Measurements from ENCODE around the gene MYO10.

The MYO10 gene

GRCh38 chr5:16867577-16867953, 68.5 kb downstream of the MYO10 start:
- DNase-seq (ENCODE audit: extremely low read depth, insufficient read length): no peak
- H3K4me3 ChIP-seq (replicated peaks; ENCODE audit: low read depth, low read length): no peak overlapping the region
- H3K27me3 ChIP-seq (replicated peaks; ENCODE audit: control insufficient read depth, insufficient read depth, low read length): no peaks in the 10 kb centered on the region
- TF ChIP-seq, protein P1, sequence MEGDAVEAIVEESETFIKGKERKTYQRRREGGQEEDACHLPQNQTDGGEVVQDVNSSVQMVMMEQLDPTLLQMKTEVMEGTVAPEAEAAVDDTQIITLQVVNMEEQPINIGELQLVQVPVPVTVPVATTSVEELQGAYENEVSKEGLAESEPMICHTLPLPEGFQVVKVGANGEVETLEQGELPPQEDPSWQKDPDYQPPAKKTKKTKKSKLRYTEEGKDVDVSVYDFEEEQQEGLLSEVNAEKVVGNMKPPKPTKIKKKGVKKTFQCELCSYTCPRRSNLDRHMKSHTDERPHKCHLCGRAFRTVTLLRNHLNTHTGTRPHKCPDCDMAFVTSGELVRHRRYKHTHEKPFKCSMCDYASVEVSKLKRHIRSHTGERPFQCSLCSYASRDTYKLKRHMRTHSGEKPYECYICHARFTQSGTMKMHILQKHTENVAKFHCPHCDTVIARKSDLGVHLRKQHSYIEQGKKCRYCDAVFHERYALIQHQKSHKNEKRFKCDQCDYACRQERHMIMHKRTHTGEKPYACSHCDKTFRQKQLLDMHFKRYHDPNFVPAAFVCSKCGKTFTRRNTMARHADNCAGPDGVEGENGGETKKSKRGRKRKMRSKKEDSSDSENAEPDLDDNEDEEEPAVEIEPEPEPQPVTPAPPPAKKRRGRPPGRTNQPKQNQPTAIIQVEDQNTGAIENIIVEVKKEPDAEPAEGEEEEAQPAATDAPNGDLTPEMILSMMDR (IDR thresholded peaks at IDR 0.05; ENCODE audit: insufficient read depth, low read length, poor library complexity, severe bottlenecking): no peak
- no peaks in the 10 kb centered on the region for H3K36me3 ChIP-seq (ENCODE audit: control insufficient read depth, insufficient read depth, low read length)

DNA sequence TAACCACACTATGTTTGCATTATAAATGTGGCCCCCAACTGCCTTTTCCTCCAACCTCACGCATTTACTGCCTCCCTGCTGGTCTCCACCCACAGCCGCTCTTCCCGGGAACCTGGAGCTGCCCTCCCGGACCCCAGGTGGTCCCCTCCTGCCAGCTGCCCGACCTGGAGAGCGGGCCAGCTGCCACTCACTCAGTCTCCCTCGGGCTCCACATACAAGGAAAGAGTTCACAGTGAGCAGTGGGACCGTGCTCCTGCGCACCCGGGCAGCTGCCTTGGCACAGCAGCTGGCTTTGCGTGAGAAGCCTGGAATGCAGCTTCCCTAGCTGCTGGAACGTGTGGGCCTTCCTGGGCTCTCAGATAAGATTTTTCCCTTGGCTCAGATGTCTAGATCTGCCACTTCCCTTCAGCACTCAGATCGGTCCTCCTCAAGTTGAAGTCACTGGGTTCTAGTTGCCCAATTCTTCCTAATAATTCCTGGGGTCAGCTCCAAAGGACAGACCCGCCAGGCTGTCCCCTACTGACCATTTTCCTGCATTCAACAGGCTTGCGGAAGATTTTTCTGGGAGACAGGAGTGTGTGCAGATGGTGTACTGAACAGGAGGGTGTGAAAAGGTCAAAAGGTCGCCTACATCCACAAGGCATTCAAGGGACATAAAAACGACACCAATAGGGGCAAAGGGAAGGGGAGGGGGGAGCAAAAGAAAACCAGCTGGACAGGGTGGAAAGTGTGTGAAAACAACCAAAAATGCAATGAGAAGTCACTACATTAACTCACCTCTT, 69.1 kb downstream of the MYO10 start:
- no peak for DNase-seq (ENCODE audit: extremely low read depth, insufficient read length)
- Histone ChIP-seq H3K4me3 (replicated peaks; ENCODE audit: low read depth, low read length) (no peak overlapping the region), H3K36me3 (ENCODE audit: control insufficient read depth, insufficient read depth, low read length) (no peaks in the 10 kb centered on the region), H3K27me3 (replicated peaks; ENCODE audit: control insufficient read depth, insufficient read depth, low read length) (no peaks in the 10 kb centered on the region)
- TF ChIP-seq, protein P1 (IDR thresholded peaks at IDR 0.05; ENCODE audit: insufficient read depth, low read length, poor library complexity, severe bottlenecking): no peak

DNA sequence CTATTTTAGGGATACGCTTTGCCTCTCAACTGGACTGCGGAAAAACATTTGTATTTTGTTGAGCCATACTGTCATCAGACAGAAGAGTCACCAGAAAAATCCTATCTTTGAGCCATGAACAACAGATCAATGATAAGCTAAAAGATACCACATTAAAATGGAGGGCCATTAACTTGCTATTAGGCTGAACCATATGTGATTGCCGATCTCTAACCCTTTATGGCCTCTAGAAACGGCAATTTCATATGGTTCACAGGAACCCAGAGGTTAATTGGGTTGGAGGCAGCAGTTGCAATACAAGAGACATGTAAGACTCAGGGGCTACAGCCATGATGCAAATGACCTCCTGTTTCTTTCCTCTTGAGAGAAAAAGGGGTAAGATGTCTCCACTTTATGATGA, 69.8 kb downstream of the MYO10 start:
- TF ChIP-seq, protein P1 (IDR thresholded peaks at IDR 0.05; ENCODE audit: insufficient read depth, low read length, poor library complexity, severe bottlenecking): no peak
- Histone ChIP-seq H3K36me3 (ENCODE audit: control insufficient read depth, insufficient read depth, low read length) (no peaks in the 10 kb centered on the region), H3K4me3 (replicated peaks; ENCODE audit: low read depth, low read length) (no peak overlapping the region), H3K27me3 (replicated peaks; ENCODE audit: control insufficient read depth, insufficient read depth, low read length) (no peaks in the 10 kb centered on the region)
- no peak for DNase-seq (ENCODE audit: extremely low read depth, insufficient read length)

GRCh38 chr5:16865151-16865550, 70.9 kb downstream of the MYO10 start:
- DNase-seq (ENCODE audit: extremely low read depth, insufficient read length): no peak
- Histone ChIP-seq H3K27me3 (replicated peaks; ENCODE audit: control insufficient read depth, insufficient read depth, low read length) (no peaks in the 10 kb centered on the region), H3K4me3 (replicated peaks; ENCODE audit: low read depth, low read length) (no peak overlapping the region), H3K36me3 (ENCODE audit: control insufficient read depth, insufficient read depth, low read length) (no peaks in the 10 kb centered on the region)
- TF ChIP-seq, protein P1 (IDR thresholded peaks at IDR 0.05; ENCODE audit: insufficient read depth, low read length, poor library complexity, severe bottlenecking): no peak

DNA sequence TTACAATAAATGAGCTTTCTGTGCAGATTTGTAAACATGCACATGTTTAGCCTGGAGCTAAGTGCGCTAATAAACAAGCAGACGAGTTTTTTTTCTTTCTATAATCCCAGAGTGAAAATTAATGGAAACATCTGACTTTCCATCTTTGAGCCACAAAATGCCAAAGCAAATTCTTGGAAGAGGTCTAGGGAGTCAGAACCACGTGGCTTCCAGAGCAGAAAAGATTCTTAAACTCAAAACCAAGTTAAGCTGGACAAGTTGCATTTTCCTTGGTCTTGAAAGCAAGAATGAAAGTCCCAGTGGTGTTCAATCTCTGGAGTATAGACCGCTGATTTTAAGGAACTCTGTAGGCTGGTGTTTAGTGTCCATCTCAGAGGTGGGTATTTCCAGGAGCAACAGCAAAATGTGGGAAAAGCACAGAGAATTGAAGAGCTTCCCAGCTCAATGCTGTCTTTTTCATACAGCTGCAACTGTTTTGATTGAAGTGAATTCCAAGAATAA, 71.4 kb downstream of the MYO10 start:
- H3K4me3 ChIP-seq (replicated peaks; ENCODE audit: low read depth, low read length): no peak overlapping the region
- no peaks in the 10 kb centered on the region for H3K36me3 ChIP-seq (ENCODE audit: control insufficient read depth, insufficient read depth, low read length)
- no peak for DNase-seq (ENCODE audit: extremely low read depth, insufficient read length)
- TF ChIP-seq, protein P1 (IDR thresholded peaks at IDR 0.05; ENCODE audit: insufficient read depth, low read length, poor library complexity, severe bottlenecking): no peak
- no peaks in the 10 kb centered on the region for H3K27me3 ChIP-seq (replicated peaks; ENCODE audit: control insufficient read depth, insufficient read depth, low read length)

All from GM06990 (cell line).